Peyer's patch (tissue), 4 donors: ENCODE results near the gene ATP2A1.

Source experiments
- POLR2A ChIP-seq, 2 donors: fragments of 450-650 bp; IDR thresholded peaks; one replicate each; pipeline ENCODE4 v1.5.1; 2017; ENCODE audit warnings: antibody characterized with exemption in 2 of 2, mild to moderate bottlenecking in 2 of 2, moderate library complexity in 2 of 2
- TF ChIP-seq, protein P1 (sequence below), 6 experiments: fragments of 450-650 bp in 4 of 6; fragments of 200-600 bp in 2 of 6; sonication (generic) in 1 of 6; IDR thresholded peaks; one replicate each; pipeline ENCODE4 v1.5.1; 2017 to 2019; ENCODE audit warnings: antibody characterized with exemption in 6 of 6, mild to moderate bottlenecking in 3 of 6, moderate library complexity in 1 of 6

DNA sequence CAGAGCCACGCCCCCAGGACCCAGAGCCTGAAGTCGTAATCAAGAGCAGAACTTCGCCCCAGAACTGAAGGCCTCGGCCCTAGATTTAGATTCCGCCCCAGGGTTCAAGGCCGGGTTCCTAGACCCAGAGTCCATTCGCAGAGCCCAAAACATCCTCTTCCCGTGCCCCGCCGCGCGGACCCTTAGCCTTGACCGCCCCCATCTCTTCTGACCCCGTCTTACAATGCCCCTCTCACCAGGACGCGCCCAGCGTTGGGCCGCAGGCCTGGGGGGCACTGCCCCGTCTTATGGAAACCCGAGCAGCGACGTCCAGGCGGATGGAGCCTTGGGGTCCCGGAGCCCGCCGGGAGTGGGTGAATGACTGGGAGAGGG, 58.5 kb downstream of the ATP2A1 start:
- TF ChIP-seq, protein P1, sequence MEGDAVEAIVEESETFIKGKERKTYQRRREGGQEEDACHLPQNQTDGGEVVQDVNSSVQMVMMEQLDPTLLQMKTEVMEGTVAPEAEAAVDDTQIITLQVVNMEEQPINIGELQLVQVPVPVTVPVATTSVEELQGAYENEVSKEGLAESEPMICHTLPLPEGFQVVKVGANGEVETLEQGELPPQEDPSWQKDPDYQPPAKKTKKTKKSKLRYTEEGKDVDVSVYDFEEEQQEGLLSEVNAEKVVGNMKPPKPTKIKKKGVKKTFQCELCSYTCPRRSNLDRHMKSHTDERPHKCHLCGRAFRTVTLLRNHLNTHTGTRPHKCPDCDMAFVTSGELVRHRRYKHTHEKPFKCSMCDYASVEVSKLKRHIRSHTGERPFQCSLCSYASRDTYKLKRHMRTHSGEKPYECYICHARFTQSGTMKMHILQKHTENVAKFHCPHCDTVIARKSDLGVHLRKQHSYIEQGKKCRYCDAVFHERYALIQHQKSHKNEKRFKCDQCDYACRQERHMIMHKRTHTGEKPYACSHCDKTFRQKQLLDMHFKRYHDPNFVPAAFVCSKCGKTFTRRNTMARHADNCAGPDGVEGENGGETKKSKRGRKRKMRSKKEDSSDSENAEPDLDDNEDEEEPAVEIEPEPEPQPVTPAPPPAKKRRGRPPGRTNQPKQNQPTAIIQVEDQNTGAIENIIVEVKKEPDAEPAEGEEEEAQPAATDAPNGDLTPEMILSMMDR (IDR thresholded peaks at IDR 0.05): no peak
- TF ChIP-seq POLR2A (IDR thresholded peaks at IDR 0.05): no peak
